Naive thymus-derived CD4-positive, alpha-beta T cell (primary cell): ENCODE measurements around the gene TANC2. TPM values are rescaled to one million over a fixed set of nuclear protein-coding genes. Genes with fewer than 3 reads are reported as not detected.
A peak's percentile ranks its signal among the peaks of the same experiment; 100 is the strongest.

ENCODE experiments used
- ATAC-seq: fragments of 150-1000 bp; cut with Tn5 transposase; 2 replicates; pipeline ENCODE4 v1.10.0; 2021; ENCODE audit warnings: mild to moderate bottlenecking, moderate library complexity
- CTCF ChIA-PET: fragments of 350-600 bp; sonication (Branson Sonifier 250); formaldehyde crosslinking; loops from one replicate; lab custom pipeline; 2021; ENCODE audit warnings: antibody characterized with exemption; lab: Charles Lee
- POLR2A ChIA-PET: fragments of 350-600 bp; sonication (Branson Sonifier 250); formaldehyde crosslinking; loops from one replicate; lab custom pipeline; 2021; ENCODE audit warnings: antibody characterized with exemption, inconsistent platforms; lab: Charles Lee
- DNase-seq, 9 donors: peaks; one replicate each; pipeline versions ENCODE4 v3.0.0 to v3.0.0-alpha.2; 2020 to 2022; ENCODE audit warnings: mixed read lengths in 1 of 9
- H3K27ac ChIP-seq: one replicate; pipeline ENCODE4 v1.7.0; 2013; ENCODE audit warnings: mild to moderate bottlenecking, low read depth, low read length, moderate library complexity
- H3K27me3 ChIP-seq, 2 donors: one replicate each; pipeline ENCODE4 v1.7.0; 2013; ENCODE audit warnings: low read length in 2 of 2, mild to moderate bottlenecking in 2 of 2, moderate library complexity in 2 of 2; ENCODE audit not compliant: control insufficient read depth in 2 of 2, insufficient read depth in 2 of 2
- H3K36me3 ChIP-seq, 3 experiments: 1 replicate in 2 of 3; 2 replicates in 1 of 3; pipeline ENCODE4 v1.7.0; 2013; ENCODE audit warnings: low read length in 3 of 3, mild to moderate bottlenecking in 3 of 3, moderate library complexity in 1 of 3; ENCODE audit not compliant: insufficient read depth in 3 of 3, control insufficient read depth in 2 of 3
- H3K4me1 ChIP-seq, 2 donors: one replicate each; pipeline ENCODE4 v1.7.0; 2013; ENCODE audit warnings: low read length in 2 of 2, mild to moderate bottlenecking in 2 of 2, moderate library complexity in 1 of 2; ENCODE audit not compliant: control insufficient read depth in 2 of 2, insufficient read depth in 2 of 2
- H3K4me3 ChIP-seq: 2 replicates; pipeline ENCODE4 v1.7.0; 2013; ENCODE audit warnings: mild to moderate bottlenecking, low read length
- H3K9me3 ChIP-seq, 3 experiments: 1 replicate in 2 of 3; 2 replicates in 1 of 3; pipeline ENCODE4 v1.7.0; 2013; ENCODE audit warnings: low read length in 3 of 3; ENCODE audit not compliant: control insufficient read depth in 2 of 3
- H3K27ac Mint-ChIP-seq, 9 donors: one replicate each; pipeline ENCODE4 v1.8.0; 2020 to 2022; ENCODE audit warnings: mixed read lengths in 9 of 9, mild to moderate bottlenecking in 8 of 9, moderate library complexity in 5 of 9, inconsistent platforms in 2 of 9
- H3K27me3 Mint-ChIP-seq, 5 donors: one replicate each; pipeline ENCODE4 v1.8.0; 2021 to 2022; ENCODE audit warnings: mixed read lengths in 5 of 5, mild to moderate bottlenecking in 1 of 5
- H3K36me3 Mint-ChIP-seq, 5 donors: one replicate each; pipeline ENCODE4 v1.8.0; 2020 to 2022; ENCODE audit warnings: mixed read lengths in 5 of 5, mild to moderate bottlenecking in 3 of 5, inconsistent platforms in 1 of 5
- H3K4me1 Mint-ChIP-seq, 7 donors: one replicate each; pipeline ENCODE4 v1.8.0; 2020 to 2022; ENCODE audit warnings: mixed read lengths in 7 of 7, mild to moderate bottlenecking in 3 of 7, inconsistent platforms in 1 of 7
- H3K4me3 Mint-ChIP-seq, 10 donors: one replicate each; pipeline ENCODE4 v1.8.0; 2020 to 2022; ENCODE audit warnings: mild to moderate bottlenecking in 10 of 10, mixed read lengths in 10 of 10, moderate library complexity in 6 of 10, inconsistent platforms in 2 of 10
- H3K9me3 Mint-ChIP-seq, 11 donors: one replicate each; pipeline ENCODE4 v1.8.0; 2020 to 2022; ENCODE audit warnings: mixed read lengths in 11 of 11, mild to moderate bottlenecking in 4 of 11, inconsistent platforms in 1 of 11, moderate library complexity in 1 of 11
- intact Hi-C, 2 donors: fragments of 100-400 bp; cut with micrococcal nuclease; formaldehyde crosslinking; loops; one replicate each; pipeline ENCODE4 v1.15.1; 2023
- polyA plus RNA-seq, 2 donors: library from polyadenylated mRNA; unstranded; fragments of 300-500 nt; fragmentation: Illumina TruSeq; gene quantifications; one replicate each; pipeline ENCODE4 v1.2.3, GENCODE V29; 2021
- total RNA-seq, 6 experiments: library from RNA in 5 of 6; stranded (reverse) in 5 of 6; gene quantifications; 1 replicate in 5 of 6; 2 replicates in 1 of 6; pipeline ENCODE4 v1.2.3 and lab custom pipeline; 2021 to 2026

Gene TANC2
- total and polyA plus RNA-seq, 7 experiments from 2014 or later = 1.8 to 36.6 (median 26.1) TPM

DNA sequence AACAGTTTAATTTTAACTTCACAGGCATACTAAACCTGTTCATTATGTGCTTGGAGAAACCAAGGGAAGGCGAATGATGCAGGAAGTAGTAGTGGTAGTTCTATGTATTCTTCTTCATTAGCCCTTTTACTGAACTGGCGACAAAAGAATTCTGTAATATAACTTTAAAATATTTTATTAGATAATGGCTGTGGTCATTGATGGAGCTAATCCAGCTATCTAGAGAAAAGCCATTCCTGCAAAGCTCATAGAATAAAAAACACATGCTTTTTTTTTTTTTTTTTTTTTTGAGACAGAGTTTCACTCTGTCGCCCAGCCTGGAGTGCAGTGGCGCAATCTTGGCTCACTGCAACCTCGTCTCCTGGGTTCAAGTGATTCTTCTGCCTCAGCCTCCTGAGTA is 23.5 kb downstream of the TANC2 start:
- Mint-ChIP-seq H3K4me1 (peaks cover 0 to 20% (median 5%) of the 10 kb centered on the region in 7 donors), H3K36me3 (peaks cover 0 to 19% (median under 1%) of the 10 kb centered on the region in 5 donors), H3K4me3 (no peak overlapping the region), H3K9me3 (peaks cover 0 to 16% (median 9%) of the 10 kb centered on the region in 11 donors), H3K27me3 (peaks cover 0 to 2% (median 0%) of the 10 kb centered on the region in 5 donors), H3K27ac (no peak overlapping the region)
- H3K4me1 ChIP-seq = no peaks in the 10 kb centered on the region
- no peak overlapping the region for H3K27ac ChIP-seq
- DNase-seq (no peak), ATAC-seq (no peak)
- H3K36me3 ChIP-seq = no peaks in the 10 kb centered on the region
- CTCF ChIA-PET = interaction anchor here (0.7 kb wide), 1 partner anchor 9 kb away, joined by 3 read pairs; no protein-coding TSS in a partner anchor
- no peaks in the 10 kb centered on the region for H3K27me3 ChIP-seq
- POLR2A ChIA-PET = no interaction called here
- H3K9me3 ChIP-seq = peaks cover 0 to 9% (median 3%) of the 10 kb centered on the region in 3 experiments
- no peak overlapping the region for H3K4me3 ChIP-seq
- intact Hi-C loops = no loop called here

DNA sequence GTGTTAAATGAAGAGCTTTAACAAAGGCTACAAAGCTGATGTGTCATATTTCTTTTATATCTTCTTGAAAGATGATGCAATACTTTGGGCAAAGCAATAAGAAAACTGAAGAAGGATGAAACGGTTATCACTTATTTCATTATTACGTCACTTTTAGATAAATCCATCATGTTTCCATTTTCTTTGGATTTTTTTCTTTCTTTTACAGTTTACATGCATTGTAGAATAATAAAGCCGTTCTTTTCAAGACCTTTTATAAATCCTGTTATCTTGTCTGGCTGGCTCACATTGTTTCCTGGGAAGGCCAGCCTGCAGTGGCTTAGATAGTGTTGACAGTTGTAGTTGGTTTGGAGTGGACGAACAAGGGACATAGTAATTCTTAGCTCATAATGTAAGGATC is 28.9 kb downstream of the TANC2 start:
- H3K9me3 Mint-ChIP-seq = peaks cover 0 to 10% (median 0%) of the 10 kb centered on the region in 11 donors
- DNase-seq (no peak), ATAC-seq (no peak)
- no peak overlapping the region for H3K27ac Mint-ChIP-seq
- H3K9me3 ChIP-seq = no peaks in the 10 kb centered on the region
- intact Hi-C loops = loop anchor here (1.0 to 10.0 kb wide), 2 partner anchors 410 to 411 kb away; no protein-coding TSS in a partner anchor
- no peaks in the 10 kb centered on the region for H3K27me3 ChIP-seq
- no peak overlapping the region for H3K4me3 Mint-ChIP-seq
- H3K4me1 ChIP-seq = no peaks in the 10 kb centered on the region
- no peak overlapping the region for H3K27ac ChIP-seq
- H3K36me3 ChIP-seq = no peaks in the 10 kb centered on the region
- POLR2A ChIA-PET = no interaction called here
- no peak overlapping the region for H3K4me3 ChIP-seq
- H3K4me1 Mint-ChIP-seq = peaks cover 0 to 31% (median 27%) of the 10 kb centered on the region in 7 donors
- peaks cover 0 to 18% (median 12%) of the 10 kb centered on the region in 5 donors for H3K36me3 Mint-ChIP-seq
- CTCF ChIA-PET = interaction anchor here (1.0 to 1.4 kb wide), 2 partner anchors 22 to 412 kb away, joined by 3 to 4 read pairs; no protein-coding TSS in a partner anchor
- H3K27me3 Mint-ChIP-seq = peaks cover 0 to 2% (median 0%) of the 10 kb centered on the region in 5 donors

DNA sequence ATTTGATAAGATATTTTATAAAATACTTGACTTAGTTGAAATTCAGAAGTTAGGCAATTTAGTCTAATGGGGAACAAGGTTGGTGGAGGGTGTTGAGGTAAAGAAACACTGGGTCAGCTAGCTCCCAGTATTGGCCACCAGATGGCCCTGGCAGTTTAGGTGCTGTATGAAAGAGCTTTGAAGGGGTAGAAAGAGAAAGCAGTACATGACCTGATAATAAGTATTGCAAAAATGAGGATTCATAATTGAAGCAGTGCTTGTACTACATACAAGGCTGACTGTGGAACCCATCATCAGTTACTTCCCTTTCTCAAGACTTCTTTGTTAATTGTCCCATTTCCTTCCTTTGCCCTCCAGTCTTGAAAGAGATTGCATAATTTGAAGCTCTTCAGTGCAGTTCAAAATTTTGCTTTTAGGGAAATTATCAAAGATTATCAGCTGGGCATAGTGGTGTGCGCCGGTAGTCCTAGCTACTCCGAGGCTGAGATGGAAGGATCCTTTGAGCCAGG is 29.4 kb downstream of the TANC2 start:
- H3K4me1 ChIP-seq = no peaks in the 10 kb centered on the region
- peaks cover 0 to 31% (median 26%) of the 10 kb centered on the region in 7 donors for H3K4me1 Mint-ChIP-seq
- no peak overlapping the region for H3K4me3 Mint-ChIP-seq
- peaks cover 0 to 10% (median 0%) of the 10 kb centered on the region in 11 donors for H3K9me3 Mint-ChIP-seq
- H3K9me3 ChIP-seq = no peaks in the 10 kb centered on the region
- ChIA-PET POLR2A (no interaction called here), CTCF (interaction anchor here (1.0 to 1.4 kb wide), 2 partner anchors 22 to 411 kb away, joined by 3 to 4 read pairs; no protein-coding TSS in a partner anchor)
- intact Hi-C loops = loop anchor here (1.0 to 10.0 kb wide), 2 partner anchors 409 to 411 kb away; no protein-coding TSS in a partner anchor
- H3K27me3 ChIP-seq = no peaks in the 10 kb centered on the region
- no peaks in the 10 kb centered on the region for H3K36me3 ChIP-seq
- ATAC-seq (peak; percentile 84), DNase-seq (no peak)
- peaks cover 0 to 2% (median 0%) of the 10 kb centered on the region in 5 donors for H3K27me3 Mint-ChIP-seq
- no peak overlapping the region for H3K4me3 ChIP-seq
- peaks cover 0 to 16% (median 12%) of the 10 kb centered on the region in 5 donors for H3K36me3 Mint-ChIP-seq
- H3K27ac ChIP-seq = no peak overlapping the region
- no peak overlapping the region for H3K27ac Mint-ChIP-seq

DNA sequence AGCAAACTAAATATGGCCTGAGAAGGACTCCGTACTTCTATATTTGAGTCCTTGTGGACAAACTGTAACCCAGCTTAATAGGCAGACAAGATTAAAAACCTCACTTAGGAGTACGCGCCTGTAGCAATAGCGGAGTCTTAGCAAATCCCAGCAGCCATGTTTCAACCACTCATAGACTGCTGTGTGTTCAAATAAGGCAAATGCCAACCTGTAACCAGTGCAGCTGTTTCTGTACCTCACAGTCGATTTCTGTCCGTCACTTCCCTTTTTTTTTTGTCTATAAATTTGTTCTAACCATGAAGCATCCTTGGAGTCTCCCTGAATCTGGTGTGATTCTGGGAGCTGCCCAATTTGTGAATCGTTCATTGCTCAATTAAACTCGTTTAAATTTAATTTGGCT is 30.2 kb downstream of the TANC2 start:
- no peak overlapping the region for H3K27ac Mint-ChIP-seq
- CTCF ChIA-PET = interaction anchor here (1.4 kb wide), 1 partner anchor 410 kb away, joined by 4 read pairs; no protein-coding TSS in a partner anchor
- Histone ChIP-seq H3K27ac (no peak overlapping the region), H3K4me1 (no peaks in the 10 kb centered on the region), H3K4me3 (no peak overlapping the region), H3K27me3 (no peaks in the 10 kb centered on the region), H3K9me3 (no peaks in the 10 kb centered on the region), H3K36me3 (no peaks in the 10 kb centered on the region)
- ATAC-seq = no peak
- H3K36me3 Mint-ChIP-seq = peaks cover 0 to 12% (median 10%) of the 10 kb centered on the region in 5 donors
- no peak overlapping the region for H3K4me3 Mint-ChIP-seq
- POLR2A ChIA-PET = no interaction called here
- H3K4me1 Mint-ChIP-seq = peaks cover 0 to 29% (median 22%) of the 10 kb centered on the region in 7 donors
- no peak for DNase-seq
- H3K9me3 Mint-ChIP-seq = peaks cover 0 to 10% (median 0%) of the 10 kb centered on the region in 11 donors
- H3K27me3 Mint-ChIP-seq = peaks cover 0 to 2% (median 0%) of the 10 kb centered on the region in 5 donors
- intact Hi-C loops = loop anchor here in 1 of 2 donors (10.0 kb wide), 1 partner anchor 409 kb away; no protein-coding TSS in a partner anchor

DNA sequence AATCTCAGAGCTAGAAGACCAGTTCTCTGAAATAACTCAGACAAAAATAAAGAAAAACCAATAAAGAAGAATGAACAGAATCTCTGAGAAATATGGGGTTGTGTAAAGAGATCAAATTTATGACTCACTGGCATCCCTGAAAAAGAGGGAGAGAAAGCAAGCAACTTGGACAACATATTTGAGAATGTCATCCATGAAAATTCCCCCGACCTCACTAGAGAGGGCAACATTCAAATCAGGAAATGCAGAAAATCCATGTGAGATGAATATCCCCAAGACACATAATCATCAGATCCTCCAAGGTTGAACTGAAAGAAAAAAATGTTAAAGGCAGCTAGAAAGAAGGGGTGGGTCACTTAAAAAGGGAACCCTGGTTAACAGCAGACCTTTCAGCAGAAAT is 32.1 kb downstream of the TANC2 start:
- Mint-ChIP-seq H3K9me3 (peaks cover 0 to 10% (median 2%) of the 10 kb centered on the region in 11 donors), H3K27me3 (peaks cover 0 to 2% (median 0%) of the 10 kb centered on the region in 5 donors), H3K4me1 (peaks cover 0 to 29% (median 16%) of the 10 kb centered on the region in 7 donors), H3K36me3 (peaks cover 0 to 15% (median 11%) of the 10 kb centered on the region in 5 donors), H3K4me3 (no peak overlapping the region), H3K27ac (no peak overlapping the region)
- ChIA-PET POLR2A (interaction anchor here (0.8 kb wide), 1 partner anchor 26 kb away, joined by 3 read pairs; no protein-coding TSS in a partner anchor), CTCF (interaction anchor here (0.7 kb wide), 1 partner anchor 165 kb away, joined by 4 read pairs; no protein-coding TSS in a partner anchor)
- DNase-seq (no peak), ATAC-seq (no peak)
- no peaks in the 10 kb centered on the region for H3K36me3 ChIP-seq
- no peak overlapping the region for H3K4me3 ChIP-seq
- H3K27me3 ChIP-seq = no peaks in the 10 kb centered on the region
- no peaks in the 10 kb centered on the region for H3K9me3 ChIP-seq
- H3K4me1 ChIP-seq = no peaks in the 10 kb centered on the region
- intact Hi-C loops = loop anchor here in 1 of 2 donors (10.0 kb wide), 1 partner anchor 407 kb away; no protein-coding TSS in a partner anchor
- no peak overlapping the region for H3K27ac ChIP-seq

DNA sequence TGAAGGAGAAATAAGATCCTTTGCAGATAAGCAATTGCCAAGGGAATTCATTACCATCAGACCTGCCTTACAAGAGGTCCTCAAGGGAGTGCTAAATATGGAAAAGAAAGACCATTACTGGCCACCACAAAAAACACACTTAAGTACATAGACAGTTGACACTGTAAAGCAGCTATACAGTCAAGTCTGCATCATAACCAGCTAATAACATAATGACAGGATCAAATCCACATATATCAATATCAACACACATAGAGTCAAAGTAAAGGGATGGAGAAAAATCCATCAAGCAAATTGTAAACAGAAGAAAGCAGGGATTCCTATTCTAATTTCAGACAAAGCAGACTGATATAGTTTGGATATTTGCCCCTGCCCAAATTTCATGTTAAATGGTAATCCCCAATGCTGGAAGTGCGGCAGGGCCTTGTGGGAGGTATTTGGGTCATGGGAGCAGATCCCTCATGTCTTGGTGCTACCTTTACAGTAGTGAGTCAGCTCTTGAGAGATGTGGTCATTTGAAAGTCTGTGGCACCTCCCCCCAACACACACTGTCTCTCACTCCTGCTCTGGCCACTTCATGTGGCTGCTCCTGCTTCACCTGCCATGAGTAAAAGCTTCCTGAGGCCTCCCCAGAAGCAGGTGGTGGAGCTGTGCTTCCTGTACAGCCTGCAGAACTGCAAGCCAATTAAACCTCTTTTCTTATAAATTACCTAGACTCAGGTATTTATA is 32.8 kb downstream of the TANC2 start:
- Histone ChIP-seq H3K27me3 (no peaks in the 10 kb centered on the region), H3K9me3 (no peaks in the 10 kb centered on the region), H3K4me3 (no peak overlapping the region), H3K27ac (no peak overlapping the region), H3K4me1 (no peaks in the 10 kb centered on the region), H3K36me3 (no peaks in the 10 kb centered on the region)
- POLR2A ChIA-PET = interaction anchor here (0.8 kb wide), 1 partner anchor 27 kb away, joined by 3 read pairs; no protein-coding TSS in a partner anchor
- intact Hi-C loops = loop anchor here in 1 of 2 donors (10.0 kb wide), 1 partner anchor 406 kb away; no protein-coding TSS in a partner anchor
- H3K27me3 Mint-ChIP-seq = peaks cover 0 to 1% (median 0%) of the 10 kb centered on the region in 5 donors
- H3K27ac Mint-ChIP-seq = no peak overlapping the region
- H3K4me3 Mint-ChIP-seq = no peak overlapping the region
- DNase-seq (no peak), ATAC-seq (no peak)
- H3K4me1 Mint-ChIP-seq = peaks cover 0 to 32% (median 20%) of the 10 kb centered on the region in 7 donors
- H3K9me3 Mint-ChIP-seq = peaks cover 0 to 10% (median 2%) of the 10 kb centered on the region in 11 donors
- peaks cover 0 to 15% (median 11%) of the 10 kb centered on the region in 5 donors for H3K36me3 Mint-ChIP-seq
- CTCF ChIA-PET = interaction anchor here (0.7 kb wide), 1 partner anchor 404 kb away, joined by 3 read pairs; no protein-coding TSS in a partner anchor
